DOHH2 (cell line): ENCODE data around the gene LINS1.

Source experiments
- H3F3A ChIP-seq: fragments of 200-600 bp; sonication (generic), shearing (Covaris generic); 2 replicates; pipeline ENCODE4 v1.6.0; 2016; ENCODE audit warnings: antibody characterized with exemption, mild to moderate bottlenecking; ENCODE audit not compliant: control insufficient read depth, insufficient read depth
- H3K27ac ChIP-seq: fragments of 200-600 bp; sonication (generic); 2 replicates; pipeline ENCODE4 v1.5.1; 2014; ENCODE audit warnings: low read depth, mild to moderate bottlenecking, low read length, moderate library complexity
- H3K27me3 ChIP-seq: fragments of 200-600 bp; sonication (generic); 2 replicates; pipeline ENCODE4 v1.6.1; 2014; ENCODE audit warnings: mild to moderate bottlenecking, low read length, mixed read lengths; ENCODE audit not compliant: control insufficient read depth
- H3K36me3 ChIP-seq: fragments of 200-600 bp; sonication (generic); 2 replicates; pipeline ENCODE4 v1.6.1; 2014; ENCODE audit warnings: mild to moderate bottlenecking, low read length, moderate library complexity, mixed read lengths; ENCODE audit not compliant: control insufficient read depth
- H3K4me1 ChIP-seq: fragments of 200-600 bp; sonication (generic); 2 replicates; pipeline ENCODE4 v1.6.1; 2014; ENCODE audit warnings: mild to moderate bottlenecking, low read length, mixed read lengths; ENCODE audit not compliant: control insufficient read depth
- H3K4me2 ChIP-seq: fragments of 200-600 bp; sonication (generic); 2 replicates; pipeline ENCODE4 v1.6.0; 2014; ENCODE audit warnings: mild to moderate bottlenecking, low read length, moderate library complexity
- H3K4me3 ChIP-seq: fragments of 200-600 bp; sonication (generic); 2 replicates; pipeline ENCODE4 v1.5.1; 2014; ENCODE audit warnings: mild to moderate bottlenecking, low read length, mixed read lengths
- H3K79me2 ChIP-seq: fragments of 200-600 bp; sonication (generic); 2 replicates; pipeline ENCODE4 v1.6.1; 2014; ENCODE audit warnings: mild to moderate bottlenecking, low read length, mixed read lengths; ENCODE audit not compliant: control insufficient read depth
- H3K9me2 ChIP-seq: fragments of 200-600 bp; sonication (generic); replicated peaks from 2 replicates; pipeline ENCODE4 v1.6.1; 2014; ENCODE audit warnings: mild to moderate bottlenecking, low read length, mixed read lengths; ENCODE audit not compliant: control insufficient read depth
- H3K9me3 ChIP-seq: fragments of 200-600 bp; sonication (generic); 2 replicates; pipeline ENCODE4 v1.6.1; 2014; ENCODE audit warnings: antibody characterized with exemption, low read length, mixed read lengths; ENCODE audit not compliant: control insufficient read depth, insufficient read depth
- H4K20me1 ChIP-seq: fragments of 200-600 bp; sonication (generic); 2 replicates; pipeline ENCODE4 v1.6.0; 2014; ENCODE audit warnings: low read depth, mild to moderate bottlenecking, antibody characterized with exemption, low read length, moderate library complexity; ENCODE audit not compliant: control insufficient read depth, insufficient read depth
- EZH2phosphoT487 ChIP-seq: fragments of 200-600 bp; sonication (generic); IDR thresholded peaks from 2 replicates; pipeline ENCODE4 v1.6.1; 2017; ENCODE audit warnings: borderline replicate concordance, mild to moderate bottlenecking, antibody characterized with exemption, low read length, moderate library complexity, mixed read lengths
- TF ChIP-seq, protein P1 (sequence below): fragments of 200-600 bp; sonication (generic); IDR thresholded peaks from one replicate; pipeline ENCODE4 v1.5.1; 2014; ENCODE audit warnings: antibody characterized with exemption, mild to moderate bottlenecking, low read depth, low read length; ENCODE audit not compliant: poor library complexity, severe bottlenecking

The LINS1 gene

DNA sequence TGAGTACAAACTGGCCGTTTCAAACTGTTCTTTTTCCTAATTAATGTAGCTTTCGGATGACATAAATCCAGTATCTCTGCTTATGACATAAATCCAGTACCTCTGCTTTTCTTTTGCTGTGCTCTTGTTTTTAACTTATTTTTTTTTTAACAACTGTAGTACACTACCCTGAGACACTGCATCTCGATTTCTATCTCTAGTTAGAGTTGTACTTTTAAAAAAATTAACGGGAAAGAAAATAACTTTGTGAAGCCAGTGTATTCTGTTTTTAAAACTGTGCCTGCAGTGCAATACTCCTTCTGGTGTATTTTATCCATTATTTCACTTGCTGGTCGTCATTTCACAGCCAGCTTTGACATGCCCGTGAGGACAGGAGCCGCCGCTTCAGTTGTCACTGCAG, 47.0 kb upstream of the LINS1 start:
- no peaks in the 10 kb centered on the region for H3K79me2 ChIP-seq
- H3K27me3 ChIP-seq, result no peaks in the 10 kb centered on the region
- no peaks in the 10 kb centered on the region for H3K4me1 ChIP-seq
- H4K20me1 ChIP-seq, result peaks cover 2% of the 10 kb centered on the region; the same call in 1 of the 2 replicates
- no peaks in the 10 kb centered on the region for H3K9me3 ChIP-seq
- no peaks in the 10 kb centered on the region for H3F3A ChIP-seq
- H3K27ac ChIP-seq, result no peak overlapping the region
- H3K36me3 ChIP-seq, result no peaks in the 10 kb centered on the region
- H3K4me2 ChIP-seq, result no peak overlapping the region
- TF ChIP-seq, protein P1, sequence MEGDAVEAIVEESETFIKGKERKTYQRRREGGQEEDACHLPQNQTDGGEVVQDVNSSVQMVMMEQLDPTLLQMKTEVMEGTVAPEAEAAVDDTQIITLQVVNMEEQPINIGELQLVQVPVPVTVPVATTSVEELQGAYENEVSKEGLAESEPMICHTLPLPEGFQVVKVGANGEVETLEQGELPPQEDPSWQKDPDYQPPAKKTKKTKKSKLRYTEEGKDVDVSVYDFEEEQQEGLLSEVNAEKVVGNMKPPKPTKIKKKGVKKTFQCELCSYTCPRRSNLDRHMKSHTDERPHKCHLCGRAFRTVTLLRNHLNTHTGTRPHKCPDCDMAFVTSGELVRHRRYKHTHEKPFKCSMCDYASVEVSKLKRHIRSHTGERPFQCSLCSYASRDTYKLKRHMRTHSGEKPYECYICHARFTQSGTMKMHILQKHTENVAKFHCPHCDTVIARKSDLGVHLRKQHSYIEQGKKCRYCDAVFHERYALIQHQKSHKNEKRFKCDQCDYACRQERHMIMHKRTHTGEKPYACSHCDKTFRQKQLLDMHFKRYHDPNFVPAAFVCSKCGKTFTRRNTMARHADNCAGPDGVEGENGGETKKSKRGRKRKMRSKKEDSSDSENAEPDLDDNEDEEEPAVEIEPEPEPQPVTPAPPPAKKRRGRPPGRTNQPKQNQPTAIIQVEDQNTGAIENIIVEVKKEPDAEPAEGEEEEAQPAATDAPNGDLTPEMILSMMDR, result no peak
- no peak for TF ChIP-seq EZH2phosphoT487
- H3K4me3 ChIP-seq, result no peak overlapping the region
- no peaks in the 10 kb centered on the region for H3K9me2 ChIP-seq

DNA sequence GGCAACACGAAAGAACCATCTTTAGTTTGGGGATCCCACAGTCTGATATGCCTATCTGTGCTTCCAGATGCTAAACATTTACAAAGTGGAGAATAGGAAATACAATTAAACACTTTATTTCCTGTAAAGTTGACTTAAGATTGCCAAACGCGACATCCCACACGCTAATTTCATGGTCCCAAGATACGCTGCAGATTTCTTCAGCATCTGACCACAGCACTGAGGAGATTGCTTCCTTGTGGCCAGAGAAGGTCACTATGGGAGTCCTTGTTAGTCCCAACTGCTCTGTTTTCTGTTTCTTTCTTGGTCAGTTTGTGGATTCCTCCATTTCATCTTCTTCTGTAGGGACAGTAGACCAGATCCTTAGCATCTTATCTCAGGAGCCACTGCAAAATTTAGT, 43.7 kb upstream of the LINS1 start:
- Histone ChIP-seq H3K4me3 (no peak overlapping the region), H3K36me3 (no peaks in the 10 kb centered on the region), H3K9me2 (no peaks in the 10 kb centered on the region), H3K27me3 (no peaks in the 10 kb centered on the region), H3K9me3 (no peaks in the 10 kb centered on the region), H3K27ac (no peak overlapping the region), H4K20me1 (peaks cover 5% of the 10 kb centered on the region; the same call in 1 of the 2 replicates), H3F3A (no peaks in the 10 kb centered on the region), H3K79me2 (peaks cover 18% of the 10 kb centered on the region), H3K4me1 (no peaks in the 10 kb centered on the region), H3K4me2 (no peak overlapping the region)
- TF ChIP-seq, protein P1, result no peak
- TF ChIP-seq EZH2phosphoT487, result no peak

DNA sequence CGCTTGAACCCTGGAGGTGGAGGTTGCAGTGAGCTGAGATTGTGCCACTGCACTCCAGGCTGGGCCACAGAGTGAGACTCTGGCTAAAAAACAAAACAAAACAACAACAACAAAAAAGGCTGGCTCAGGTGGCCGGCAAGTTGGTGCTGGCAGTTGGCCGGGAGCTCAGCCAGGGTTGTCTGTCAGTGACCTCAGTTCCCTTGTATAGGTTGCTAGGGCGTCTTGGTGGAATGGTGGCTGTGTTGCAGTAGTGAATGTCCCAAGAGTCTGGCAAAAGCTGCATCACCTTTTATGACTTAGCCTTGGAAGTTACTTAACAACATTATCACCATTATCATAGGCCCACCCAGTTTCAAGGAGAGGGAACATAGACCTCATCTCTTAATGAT, 41.0 kb upstream of the LINS1 start:
- Histone ChIP-seq H3K4me3 (no peak overlapping the region), H3K36me3 (no peaks in the 10 kb centered on the region), H3K27ac (no peak overlapping the region), H3K79me2 (peaks cover 35% of the 10 kb centered on the region), H3K9me2 (no peaks in the 10 kb centered on the region), H4K20me1 (peaks cover 5% of the 10 kb centered on the region; the same call in 1 of the 2 replicates), H3K4me1 (no peaks in the 10 kb centered on the region), H3K27me3 (no peaks in the 10 kb centered on the region), H3F3A (no peaks in the 10 kb centered on the region), H3K4me2 (no peak overlapping the region), H3K9me3 (no peaks in the 10 kb centered on the region)
- TF ChIP-seq EZH2phosphoT487, result no peak
- TF ChIP-seq, protein P1, result no peak
